GM23338 (cell line): ENCODE measurements around the gene ZNF74.

Experiments
- CTCF ChIP-seq, 2 experiments: fragments of 200-600 bp in 1 of 2; sonication (generic) in 1 of 2; conservative IDR thresholded peaks; 2 replicates each; pipeline versions ENCODE4 v1.5.1 to v1.6.1; 2016 to 2017; ENCODE audit warnings: antibody characterized with exemption in 2 of 2, low read depth in 2 of 2, mild to moderate bottlenecking in 2 of 2, moderate library complexity in 1 of 2
- POLR2AphosphoS5 ChIP-seq: IDR thresholded peaks from 2 replicates; pipeline ENCODE4 v1.6.1; 2016; ENCODE audit warnings: antibody characterized with exemption, low read depth
- REST ChIP-seq: IDR thresholded peaks from one replicate; pipeline ENCODE4 v1.6.1; 2018; ENCODE audit warnings: antibody characterized with exemption; ENCODE audit not compliant: unreplicated experiment

- TF ChIP-seq POLR2AphosphoS5 (no peak), CTCF (conservative IDR thresholded peaks at IDR 0.05; ENCODE audit: low read depth in 2 of 2) (no peak), REST (no peak)
Measured at GRCh38 chr22:20395907-20396287, 1.9 kb downstream of the ZNF74 start.
